Measurements from ENCODE around the gene ADGRA3.

Gene ADGRA3

DNA sequence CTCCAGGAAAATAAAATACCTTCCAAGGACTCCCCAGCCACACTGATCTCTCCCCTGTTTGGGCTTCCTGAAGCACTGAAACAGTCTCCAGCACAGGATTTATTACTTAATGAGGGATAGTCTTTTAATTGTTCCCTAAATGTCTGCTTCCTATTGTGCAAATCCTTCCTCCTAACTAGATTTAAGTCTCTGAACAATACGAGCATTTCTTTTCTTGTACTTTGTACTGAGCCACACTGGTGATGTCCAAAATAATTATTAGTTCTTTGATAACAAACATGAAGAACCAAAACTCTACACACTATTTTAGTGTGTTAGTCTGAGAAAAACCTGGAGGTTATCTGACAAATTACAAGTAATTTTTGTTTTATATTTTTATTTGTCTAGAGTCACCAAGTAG lies 5.1 kb downstream of the ADGRA3 start:
- TF ChIP-seq, protein P1, sequence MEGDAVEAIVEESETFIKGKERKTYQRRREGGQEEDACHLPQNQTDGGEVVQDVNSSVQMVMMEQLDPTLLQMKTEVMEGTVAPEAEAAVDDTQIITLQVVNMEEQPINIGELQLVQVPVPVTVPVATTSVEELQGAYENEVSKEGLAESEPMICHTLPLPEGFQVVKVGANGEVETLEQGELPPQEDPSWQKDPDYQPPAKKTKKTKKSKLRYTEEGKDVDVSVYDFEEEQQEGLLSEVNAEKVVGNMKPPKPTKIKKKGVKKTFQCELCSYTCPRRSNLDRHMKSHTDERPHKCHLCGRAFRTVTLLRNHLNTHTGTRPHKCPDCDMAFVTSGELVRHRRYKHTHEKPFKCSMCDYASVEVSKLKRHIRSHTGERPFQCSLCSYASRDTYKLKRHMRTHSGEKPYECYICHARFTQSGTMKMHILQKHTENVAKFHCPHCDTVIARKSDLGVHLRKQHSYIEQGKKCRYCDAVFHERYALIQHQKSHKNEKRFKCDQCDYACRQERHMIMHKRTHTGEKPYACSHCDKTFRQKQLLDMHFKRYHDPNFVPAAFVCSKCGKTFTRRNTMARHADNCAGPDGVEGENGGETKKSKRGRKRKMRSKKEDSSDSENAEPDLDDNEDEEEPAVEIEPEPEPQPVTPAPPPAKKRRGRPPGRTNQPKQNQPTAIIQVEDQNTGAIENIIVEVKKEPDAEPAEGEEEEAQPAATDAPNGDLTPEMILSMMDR (IDR thresholded peaks at IDR 0.05): no peak

DNA sequence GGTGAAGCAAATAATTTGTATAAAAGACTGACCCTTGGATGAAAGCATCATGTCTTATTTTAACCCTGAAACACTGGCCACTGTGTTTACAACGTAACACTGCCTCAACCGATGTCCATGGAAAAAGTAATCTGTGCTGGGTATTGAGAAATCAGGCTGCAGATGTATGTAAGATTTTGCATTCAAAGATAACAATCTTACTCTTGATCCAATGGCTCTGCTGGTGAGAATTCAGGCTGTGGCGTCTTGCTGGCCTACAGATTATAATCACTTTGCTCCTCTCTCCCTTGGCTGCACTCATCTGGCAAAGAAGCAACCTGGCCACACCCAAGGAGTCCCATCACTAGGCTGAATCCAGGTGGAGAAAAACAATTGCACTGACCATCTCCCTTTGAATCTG lies 7.5 kb downstream of the ADGRA3 start:
- TF ChIP-seq, protein P1 (IDR thresholded peaks at IDR 0.05): no peak

DNA sequence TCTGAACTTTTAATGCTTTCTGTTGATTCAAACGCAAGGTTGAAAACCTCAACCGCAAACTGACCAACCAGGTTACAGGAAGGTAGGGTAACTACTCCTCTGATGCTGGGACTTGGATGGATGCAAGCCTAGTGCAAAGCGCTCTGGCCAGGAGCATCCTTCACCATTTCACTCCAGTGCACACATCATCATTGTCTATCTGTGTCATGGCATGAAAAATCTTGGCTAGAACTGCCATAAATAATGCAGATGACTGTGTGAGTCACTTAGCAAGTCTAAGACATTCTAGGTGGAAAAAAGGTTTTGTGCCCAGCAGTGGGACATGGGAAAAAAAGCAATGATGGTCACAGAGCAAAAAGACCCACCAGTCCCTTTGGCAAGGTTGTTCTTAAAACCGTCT lies 10.9 kb downstream of the ADGRA3 start:
- TF ChIP-seq, protein P1 (IDR thresholded peaks at IDR 0.05): no peak

DNA sequence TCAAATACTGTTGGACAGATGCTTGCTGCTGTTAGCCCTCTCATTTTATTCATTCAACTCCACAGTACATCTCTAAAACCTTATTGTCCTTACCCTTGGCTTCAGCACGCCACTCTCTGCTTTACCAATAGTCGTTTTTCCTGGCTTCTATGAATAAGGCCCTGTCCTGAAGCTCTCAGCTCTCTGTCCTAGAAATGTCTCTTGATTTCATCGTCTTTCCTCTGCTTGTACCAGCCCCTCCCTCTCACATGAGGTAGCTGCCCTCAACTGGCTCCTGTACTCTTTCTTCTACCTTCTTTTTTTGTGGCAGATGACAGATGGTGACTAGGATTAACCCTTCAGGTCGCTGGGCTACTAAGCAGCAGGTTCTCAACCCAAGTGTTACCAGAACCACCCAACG lies 11.4 kb downstream of the ADGRA3 start:
- TF ChIP-seq, protein P1 (IDR thresholded peaks at IDR 0.05): no peak

DNA sequence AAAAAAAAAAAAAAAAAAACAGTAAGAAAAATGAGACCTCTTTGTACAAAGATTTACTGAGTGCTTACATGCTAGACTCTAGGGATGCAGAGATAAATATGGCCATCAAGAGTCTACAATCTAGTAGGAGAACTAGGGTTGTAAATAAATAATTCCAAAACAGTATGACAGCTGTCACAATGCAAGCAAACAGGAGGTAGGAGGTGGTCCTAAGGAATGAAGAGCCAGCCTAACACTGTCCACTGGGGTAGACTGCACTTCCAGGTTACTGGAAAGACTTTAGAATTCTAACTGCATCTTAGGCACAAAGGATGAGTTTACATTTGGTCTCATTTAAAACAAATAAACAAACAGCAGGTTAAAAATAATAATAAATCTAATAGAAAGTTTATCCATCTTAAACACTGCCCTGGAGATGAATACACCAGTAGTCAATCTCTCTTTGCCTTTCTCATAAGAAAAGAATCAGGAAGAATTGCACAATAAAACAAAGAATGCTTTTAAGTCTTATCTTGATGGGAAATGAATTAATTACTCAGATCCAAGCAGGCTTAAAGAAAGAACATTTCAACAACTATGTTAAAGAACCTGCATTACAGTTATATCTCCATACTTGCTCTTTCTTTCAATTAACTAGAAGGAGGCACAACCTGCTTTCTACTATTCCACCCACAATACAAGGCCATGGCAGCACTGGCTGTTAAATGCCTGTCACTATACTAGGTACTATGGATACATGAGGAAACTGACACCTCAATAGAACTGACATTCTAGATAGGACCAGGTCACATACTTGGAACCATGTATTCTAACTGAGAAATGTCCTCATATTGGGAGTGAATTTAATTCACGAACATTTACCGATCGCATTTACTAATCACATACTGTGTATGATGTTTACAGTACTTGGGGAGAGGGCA lies 12.7 kb downstream of the ADGRA3 start:
- TF ChIP-seq, protein P1 (IDR thresholded peaks at IDR 0.05): no peak

DNA sequence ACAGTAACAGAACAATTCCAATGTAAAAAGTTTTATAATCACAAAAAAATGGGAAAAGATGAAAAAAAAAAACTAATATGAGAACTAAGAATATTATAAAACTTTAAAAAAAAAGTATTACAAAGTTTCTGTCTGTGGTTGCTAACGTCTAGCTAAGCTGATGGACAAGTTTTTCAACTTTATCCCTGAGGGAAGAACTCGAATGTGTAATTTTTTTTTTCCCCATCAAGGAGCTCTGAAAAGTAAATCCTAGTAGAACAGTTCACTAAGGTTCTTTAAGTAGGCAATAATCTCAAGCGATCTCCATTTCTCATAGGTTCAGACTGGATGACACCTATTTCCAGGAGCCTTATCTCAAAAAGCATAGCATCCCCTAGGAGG lies 14.2 kb downstream of the ADGRA3 start:
- TF ChIP-seq, protein P1 (IDR thresholded peaks at IDR 0.05): no peak

DNA sequence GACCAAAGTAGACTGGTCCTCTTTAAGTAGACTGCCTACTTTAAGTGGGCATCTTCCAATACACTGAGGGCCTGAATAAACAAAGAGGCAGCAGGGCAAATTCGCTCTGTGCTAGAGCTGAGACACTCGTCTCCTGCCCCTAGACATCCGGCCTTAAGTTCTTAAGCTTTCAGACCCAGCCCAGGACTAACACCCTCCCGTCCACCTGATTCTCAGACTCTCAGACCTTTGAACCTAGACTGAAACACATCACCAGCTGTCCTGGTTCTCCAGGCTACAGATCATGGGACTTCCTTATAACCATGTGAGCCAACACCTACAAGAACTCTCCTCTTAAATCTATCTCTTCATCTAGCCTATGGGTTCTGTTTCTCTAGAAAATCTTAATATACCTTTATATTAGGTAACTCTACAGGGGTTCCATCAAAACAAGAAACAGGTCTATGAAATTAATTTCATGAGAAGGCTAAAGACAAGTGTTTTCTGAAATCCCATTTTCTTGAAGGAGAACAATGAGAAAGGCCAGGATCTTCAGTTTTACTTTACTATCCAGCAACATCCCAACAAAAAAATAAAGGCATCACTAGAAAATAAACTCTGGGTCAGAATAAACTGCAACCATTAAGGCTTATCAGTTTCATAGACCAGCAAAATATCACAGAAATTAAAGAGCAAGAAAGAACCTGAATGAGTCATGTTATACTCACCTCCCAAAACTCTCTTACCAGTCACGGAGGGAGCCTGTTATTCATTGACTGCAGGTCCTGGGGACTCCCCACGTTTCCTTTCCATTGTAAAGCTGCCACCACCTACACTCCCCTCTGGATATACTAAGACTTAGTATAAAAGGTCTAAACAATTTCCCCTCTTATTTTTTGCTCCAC lies 14.8 kb downstream of the ADGRA3 start:
- TF ChIP-seq, protein P1 (IDR thresholded peaks at IDR 0.05): no peak

Data from LNCAP (cell line).